MG63 (cell line): ENCODE results near the gene PPP2R5C. TPM values are rescaled to one million over a fixed set of nuclear protein-coding genes. Genes with fewer than 3 reads are reported as not detected.

ENCODE experiments used
- DNase-seq: peaks from one replicate; pipeline ENCODE4 v3.0.0-alpha.2; 2020
- H3K27me3 ChIP-seq: fragments of 250-450 bp; sonication (Bioruptor Pico); 2 replicates; pipeline ENCODE4 v1.5.1; 2020; ENCODE audit warnings: mild to moderate bottlenecking, moderate library complexity
- H3K36me3 ChIP-seq: fragments of 250-450 bp; sonication (Bioruptor Pico); 2 replicates; pipeline ENCODE4 v1.5.1; 2020; ENCODE audit warnings: mild to moderate bottlenecking, moderate library complexity
- H3K4me3 ChIP-seq: fragments of 250-450 bp; sonication (Bioruptor Pico); 2 replicates; pipeline ENCODE4 v1.5.1; 2020; ENCODE audit warnings: mild to moderate bottlenecking, moderate library complexity
- H3K9me3 ChIP-seq: fragments of 250-450 bp; sonication (Bioruptor Pico); 2 replicates; pipeline ENCODE4 v1.5.1; 2020; ENCODE audit warnings: mild to moderate bottlenecking, moderate library complexity
- total RNA-seq: library from RNA; depleted of rRNA; stranded (reverse); fragments of >200 nt; shearing (Covaris generic); gene quantifications from 2 replicates; pipeline ENCODE4 v1.2.3, GENCODE V29; 2014; ENCODE audit warnings: low replicate concordance

Gene PPP2R5C
- total RNA-seq, 1 experiment from 2014 or later: 53.3 TPM

- DNase-seq: no peak
Observed at GRCh38 chr14:101958418-101959180, 197.1 kb downstream of the PPP2R5C start.

GRCh38 chr14:101959277-101959676 is 197.8 kb downstream of the PPP2R5C start:
- DNase-seq: no peak
- Histone ChIP-seq H3K4me3 (no peak overlapping the region), H3K36me3 (no peaks in the 10 kb centered on the region), H3K27me3 (no peaks in the 10 kb centered on the region), H3K9me3 (no peaks in the 10 kb centered on the region)

More at GRCh38 chr14:101958418-101959180, 197.1 kb downstream of the PPP2R5C start:
- Histone ChIP-seq H3K9me3 (no peaks in the 10 kb centered on the region), H3K36me3 (no peaks in the 10 kb centered on the region), H3K4me3 (no peak overlapping the region), H3K27me3 (no peaks in the 10 kb centered on the region)

GRCh38 chr14:101960225-101960624 is 198.7 kb downstream of the PPP2R5C start:
- H3K9me3 ChIP-seq: no peaks in the 10 kb centered on the region
- no peak for DNase-seq
- H3K27me3 ChIP-seq: no peaks in the 10 kb centered on the region
- H3K4me3 ChIP-seq: no peak overlapping the region
- H3K36me3 ChIP-seq: peaks cover 3% of the 10 kb centered on the region; the same call in 1 of the 2 replicates

DNA sequence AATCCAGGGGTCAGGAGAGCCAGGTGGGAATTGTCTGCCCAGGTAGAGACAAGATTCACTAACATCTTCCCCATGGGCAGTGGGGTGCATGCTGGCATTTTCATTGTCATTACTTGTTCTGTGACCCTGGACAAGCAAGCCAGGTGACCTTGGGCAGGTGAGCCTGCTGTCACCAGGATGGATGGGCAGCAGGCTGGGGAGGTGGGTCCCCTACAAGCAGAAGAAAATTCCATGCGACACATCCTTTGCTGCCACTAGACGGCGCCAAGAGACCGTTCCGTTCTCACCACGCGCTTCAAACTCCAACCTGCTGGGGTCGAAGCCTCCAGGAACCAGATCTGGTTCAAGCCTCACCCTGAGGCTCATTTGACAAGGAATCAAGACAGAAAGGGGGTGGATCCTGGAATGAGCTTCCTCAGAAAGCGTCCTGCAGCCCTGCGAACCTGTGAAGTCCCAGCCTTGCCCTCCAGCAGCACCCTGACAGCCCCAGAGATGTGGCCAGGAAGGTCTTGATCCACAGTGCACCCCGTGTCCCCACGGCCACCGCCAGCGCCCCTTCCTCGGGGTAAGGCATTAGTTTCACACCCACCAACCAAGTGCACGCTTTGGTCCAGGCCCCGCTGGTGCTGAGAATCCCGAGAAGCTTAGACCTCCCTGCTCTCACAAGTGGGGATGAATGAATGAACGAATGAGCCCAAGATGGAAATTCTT is 199.7 kb downstream of the PPP2R5C start:
- Histone ChIP-seq H3K36me3 (peaks cover 3% of the 10 kb centered on the region), H3K9me3 (no peaks in the 10 kb centered on the region), H3K4me3 (no peak overlapping the region), H3K27me3 (no peaks in the 10 kb centered on the region)
- DNase-seq: peak; percentile 60

DNA sequence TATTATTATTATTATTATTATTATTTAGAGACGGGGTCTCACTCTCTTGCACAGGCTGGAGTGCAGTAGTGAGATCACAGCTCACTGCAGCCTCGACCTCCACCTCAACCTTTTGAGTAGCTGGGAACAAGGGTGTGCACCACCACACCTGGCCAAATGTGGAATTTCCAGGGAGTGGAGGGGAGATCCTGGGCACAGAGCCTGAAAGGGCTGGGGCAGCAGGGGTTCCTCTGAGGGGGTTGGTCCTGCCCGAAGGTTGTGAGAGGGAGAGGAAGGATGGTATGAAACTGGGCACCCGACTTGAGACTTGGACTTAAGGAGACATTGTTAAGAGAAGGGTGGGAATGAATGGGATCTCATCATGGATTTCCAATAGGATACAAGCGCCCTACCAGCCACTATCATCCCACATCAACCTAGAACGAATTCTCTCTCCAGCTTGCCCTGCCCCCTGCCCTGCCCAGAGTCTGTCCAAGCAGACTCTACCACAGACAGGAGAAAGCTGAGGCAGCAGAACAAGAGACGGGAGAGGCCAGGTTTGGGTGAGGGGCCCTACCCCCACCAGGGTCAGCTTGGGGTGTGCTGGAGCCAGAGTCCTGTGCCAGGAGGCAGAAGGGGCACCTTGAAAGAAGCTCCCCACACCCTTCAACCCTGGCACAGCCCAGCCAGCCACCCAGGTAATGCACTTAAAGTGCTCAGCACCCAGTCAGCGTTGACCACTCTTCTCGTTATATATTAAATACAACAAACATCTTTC is 200.4 kb downstream of the PPP2R5C start:
- Histone ChIP-seq H3K4me3 (no peak overlapping the region), H3K36me3 (peaks cover 3% of the 10 kb centered on the region), H3K27me3 (no peaks in the 10 kb centered on the region), H3K9me3 (no peaks in the 10 kb centered on the region)
- no peak for DNase-seq

DNA sequence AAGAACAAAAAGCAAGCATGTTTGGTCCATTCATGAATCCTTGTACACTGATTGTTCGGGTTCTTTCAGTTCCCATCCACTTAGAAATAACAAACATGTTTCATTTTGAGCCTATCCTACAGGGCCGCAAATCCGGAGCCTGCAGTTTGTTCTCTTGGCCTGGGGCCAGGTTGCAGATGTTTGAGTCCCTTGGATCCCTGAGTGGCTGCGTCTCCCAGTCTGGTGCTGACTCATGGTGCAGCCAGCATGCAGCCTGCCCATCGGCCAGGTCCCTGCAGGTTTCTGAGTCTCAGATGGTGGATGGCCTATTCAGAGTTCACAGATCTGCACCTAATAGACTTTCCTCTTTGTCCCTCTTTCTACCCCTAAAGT is 201.0 kb downstream of the PPP2R5C start:
- peaks cover 4% of the 10 kb centered on the region for H3K36me3 ChIP-seq
- no peaks in the 10 kb centered on the region for H3K27me3 ChIP-seq
- no peak overlapping the region for H3K4me3 ChIP-seq
- no peaks in the 10 kb centered on the region for H3K9me3 ChIP-seq
- peak; percentile 80 for DNase-seq

DNA sequence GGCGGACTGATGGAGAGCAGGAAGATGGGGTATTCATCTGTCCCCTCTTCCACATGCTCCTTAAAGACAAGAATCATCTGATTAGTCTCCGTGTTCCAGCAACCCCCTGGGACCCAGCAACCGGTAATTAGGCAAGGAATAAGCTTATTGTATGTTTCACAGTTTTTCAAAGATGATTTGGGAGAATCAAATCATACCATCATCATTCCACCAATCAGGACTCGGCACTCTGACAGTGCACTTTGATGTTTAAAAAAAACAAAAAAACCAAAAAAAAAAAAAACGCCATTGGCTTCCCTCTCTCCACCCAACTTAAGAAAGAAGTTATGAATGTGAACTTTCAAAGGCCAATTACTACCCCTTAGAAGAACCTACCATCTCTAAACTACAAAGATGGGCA is 201.5 kb downstream of the PPP2R5C start:
- Histone ChIP-seq H3K9me3 (no peaks in the 10 kb centered on the region), H3K36me3 (peaks cover 10% of the 10 kb centered on the region), H3K27me3 (no peaks in the 10 kb centered on the region), H3K4me3 (no peak overlapping the region)
- no peak for DNase-seq

DNA sequence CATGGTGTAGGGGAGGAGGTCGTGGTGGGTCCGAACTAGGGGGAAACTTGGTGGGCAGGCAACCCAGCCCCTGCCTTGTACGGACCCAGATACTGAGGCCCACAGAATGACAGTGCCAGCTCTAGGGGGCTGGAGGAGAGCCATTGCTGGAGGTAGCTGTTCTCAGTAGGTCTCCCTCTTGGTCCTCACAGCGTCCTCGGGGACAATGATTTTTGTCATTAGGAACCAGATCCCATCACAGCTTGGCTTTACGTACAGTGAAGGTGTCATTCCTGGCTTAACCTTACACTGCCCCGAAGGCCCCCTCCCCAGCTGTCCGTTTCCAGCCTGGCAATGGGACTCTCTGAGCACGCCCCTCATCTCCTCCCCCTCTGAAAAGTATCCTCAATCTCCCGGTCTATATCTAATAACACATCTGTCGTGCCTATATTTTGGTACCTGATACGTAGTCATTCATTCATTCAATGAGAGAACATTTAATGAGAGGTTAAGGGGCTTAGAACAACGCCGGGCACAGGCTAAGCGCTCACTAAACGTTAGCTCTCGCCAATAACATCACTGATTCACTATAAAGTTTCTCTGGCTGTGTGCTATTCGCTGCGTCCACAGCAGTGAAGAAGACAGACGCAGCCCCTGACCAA is 202.3 kb downstream of the PPP2R5C start:
- no peaks in the 10 kb centered on the region for H3K27me3 ChIP-seq
- H3K4me3 ChIP-seq: peak overlapping the region; percentile 90
- H3K36me3 ChIP-seq: peaks cover 13% of the 10 kb centered on the region
- no peaks in the 10 kb centered on the region for H3K9me3 ChIP-seq
- DNase-seq: no peak

DNA sequence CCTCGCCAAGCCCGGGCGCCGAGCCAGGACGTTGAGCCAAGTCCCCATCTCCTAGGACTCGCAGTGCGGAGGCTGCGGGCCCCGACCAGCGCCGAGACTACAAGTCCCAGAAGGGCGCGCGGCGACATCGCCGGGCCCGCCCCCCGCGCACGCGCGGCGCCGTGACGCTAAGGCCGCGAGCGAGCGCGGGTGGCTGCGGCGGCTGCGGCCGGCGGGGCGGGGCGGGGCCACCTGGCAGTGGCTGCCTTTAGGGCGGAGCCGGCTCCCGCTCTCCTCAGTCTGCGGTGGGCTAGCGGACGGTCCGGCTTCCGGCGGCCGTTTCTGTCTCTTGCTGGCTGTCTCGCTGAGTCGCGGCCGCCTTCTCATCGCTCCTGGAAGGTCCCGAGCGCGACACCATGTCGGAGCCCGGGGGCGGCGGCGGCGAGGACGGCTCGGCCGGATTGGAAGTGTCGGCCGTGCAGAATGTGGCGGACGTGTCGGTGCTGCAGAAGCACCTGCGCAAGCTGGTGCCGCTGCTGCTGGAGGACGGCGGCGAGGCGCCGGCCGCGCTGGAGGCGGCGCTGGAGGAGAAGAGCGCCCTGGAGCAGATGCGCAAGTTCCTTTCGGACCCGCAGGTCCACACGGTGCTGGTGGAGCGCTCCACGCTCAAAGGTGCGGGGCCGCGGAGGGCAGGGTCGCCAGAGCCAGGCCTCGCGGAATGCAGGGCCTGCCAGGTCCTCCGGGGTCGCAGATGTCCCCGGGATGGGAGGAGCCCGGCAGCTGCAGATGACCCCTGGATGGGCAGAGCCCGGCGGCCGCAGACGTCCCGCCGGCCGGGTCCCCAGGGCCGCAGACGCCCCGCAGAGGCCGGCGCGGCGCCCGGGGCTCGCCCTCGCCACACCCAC is 203.0 kb downstream of the PPP2R5C start, which contains the start of gene DYNC1H1:
TSS of gene DYNC1H1 (plus strand) at position 277 of the 884 bp plus-strand sequence. CDS start at position 396, 119 bp downstream.
- no peaks in the 10 kb centered on the region for H3K27me3 ChIP-seq
- H3K36me3 ChIP-seq: peaks cover 16% of the 10 kb centered on the region
- H3K9me3 ChIP-seq: no peaks in the 10 kb centered on the region
- H3K4me3 ChIP-seq: peak within 1 kb of the TSS; percentile 90
- DNase-seq: peak; percentile 93

GRCh38 chr14:101965181-101965544 is 203.7 kb downstream of the PPP2R5C start:
- Histone ChIP-seq H3K27me3 (no peaks in the 10 kb centered on the region), H3K4me3 (peak overlapping the region; percentile 90), H3K36me3 (peaks cover 20% of the 10 kb centered on the region), H3K9me3 (no peaks in the 10 kb centered on the region)
- peak; percentile 25 for DNase-seq

DNA sequence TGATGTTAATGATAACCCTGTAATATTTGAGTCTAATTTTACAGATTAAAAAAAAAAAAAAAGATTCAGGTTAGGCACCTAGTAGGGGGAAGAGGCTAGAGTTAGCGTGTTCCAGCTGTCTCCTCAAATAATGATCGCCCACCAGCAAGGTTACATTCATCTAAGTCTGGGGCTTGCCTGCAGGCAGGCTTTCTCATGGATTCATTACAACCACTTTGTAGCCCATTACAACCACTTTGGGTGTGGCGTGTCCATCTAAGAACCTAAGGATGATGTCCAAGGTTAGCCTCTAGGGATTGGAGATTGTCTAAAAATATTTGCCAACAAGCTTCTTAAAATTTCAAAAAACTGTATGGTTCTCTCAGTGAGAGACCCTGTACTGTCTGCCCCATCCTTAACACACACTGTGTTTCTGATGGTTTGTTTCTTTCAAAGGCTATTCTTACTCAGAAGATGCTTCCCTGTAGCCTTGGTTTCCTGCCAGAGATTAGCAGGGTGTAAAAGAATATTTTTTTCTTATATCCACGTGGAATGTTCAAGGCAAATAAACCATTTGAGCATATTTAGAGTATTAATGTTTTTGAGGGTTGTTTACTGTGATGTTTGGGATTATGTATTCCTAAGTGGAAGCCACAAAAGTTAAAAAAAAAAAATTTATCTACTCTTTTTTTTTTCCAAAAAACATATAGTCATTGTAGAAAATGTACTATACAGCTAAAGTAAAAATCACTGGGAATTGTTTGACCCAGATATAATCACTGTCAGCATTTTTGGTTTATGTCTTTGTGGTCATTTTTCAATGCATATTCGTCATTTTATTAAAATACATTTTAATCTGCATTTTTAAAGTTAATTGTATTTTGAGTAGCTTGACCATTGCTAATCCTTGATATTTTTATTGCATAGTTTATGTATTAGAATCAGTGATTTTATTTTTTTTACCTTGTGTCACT is 204.5 kb downstream of the PPP2R5C start:
- Histone ChIP-seq H3K27me3 (no peaks in the 10 kb centered on the region), H3K9me3 (no peaks in the 10 kb centered on the region), H3K36me3 (peaks cover 20% of the 10 kb centered on the region), H3K4me3 (peak overlapping the region; percentile 90)
- no peak for DNase-seq

GRCh38 chr14:101966742-101967141 is 205.2 kb downstream of the PPP2R5C start:
- H3K9me3 ChIP-seq: no peaks in the 10 kb centered on the region
- peak overlapping the region; percentile 90 for H3K4me3 ChIP-seq
- DNase-seq: no peak

DNA sequence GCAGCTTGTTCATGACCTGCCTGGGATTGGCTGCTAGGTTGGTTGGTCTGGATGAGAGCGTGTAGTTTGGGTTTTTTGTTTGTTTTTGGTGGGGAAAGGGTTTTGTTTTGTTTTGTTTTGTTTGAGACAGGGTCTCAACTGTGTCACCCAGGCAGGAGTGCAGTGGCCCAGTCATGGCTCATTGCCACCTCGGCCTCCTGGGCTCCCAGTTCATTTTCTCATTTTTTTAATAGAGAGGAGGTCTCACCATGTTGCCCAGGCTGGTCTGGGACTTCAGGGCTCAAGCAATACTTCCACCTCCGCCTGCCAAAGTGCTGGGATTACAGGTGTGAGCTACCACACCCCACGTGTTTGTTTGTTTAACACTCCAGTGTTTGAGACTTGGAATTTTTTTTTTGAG is 206.7 kb downstream of the PPP2R5C start:
- DNase-seq: no peak
- no peaks in the 10 kb centered on the region for H3K27me3 ChIP-seq
- peaks cover 24% of the 10 kb centered on the region for H3K36me3 ChIP-seq
- H3K4me3 ChIP-seq: no peak overlapping the region
- no peaks in the 10 kb centered on the region for H3K9me3 ChIP-seq

More at GRCh38 chr14:101966742-101967141, 205.2 kb downstream of the PPP2R5C start:
- Histone ChIP-seq H3K36me3 (peaks cover 24% of the 10 kb centered on the region), H3K27me3 (no peaks in the 10 kb centered on the region)

GRCh38 chr14:101969481-101969880 is 208.0 kb downstream of the PPP2R5C start:
- no peak for DNase-seq
- Histone ChIP-seq H3K27me3 (no peaks in the 10 kb centered on the region), H3K4me3 (no peak overlapping the region), H3K36me3 (peaks cover 24% of the 10 kb centered on the region), H3K9me3 (no peaks in the 10 kb centered on the region)
